Neural progenitor cell (in vitro differentiated cells): Measurements from ENCODE around the gene KLF16. TPM values are rescaled to one million over a fixed set of nuclear protein-coding genes. Genes with fewer than 3 reads are reported as not detected.

Experiments
- DNase-seq: peaks from one replicate; pipeline ENCODE4 v3.0.0-alpha.2; 2016; ENCODE audit warnings: low spot score
- H2AFZ ChIP-seq: fragments of 200-600 bp; sonication (generic); replicated peaks from 2 replicates; pipeline ENCODE4 v1.6.1; 2016; ENCODE audit warnings: antibody characterized with exemption
- H3F3A ChIP-seq: fragments of 200-600 bp; sonication (generic); 2 replicates; pipeline ENCODE4 v1.6.1; 2016; ENCODE audit warnings: antibody characterized with exemption, low read depth
- H3K27ac ChIP-seq: fragments of 200-600 bp; sonication (generic); 2 replicates; pipeline ENCODE4 v1.5.1; 2016; ENCODE audit warnings: mild to moderate bottlenecking
- H3K27me3 ChIP-seq: fragments of 200-600 bp; sonication (generic); 2 replicates; pipeline ENCODE4 v1.6.1; 2016; ENCODE audit warnings: mild to moderate bottlenecking, moderate library complexity
- H3K36me3 ChIP-seq: fragments of 200-600 bp; sonication (generic); 2 replicates; pipeline ENCODE4 v1.5.1; 2016
- H3K4me1 ChIP-seq: fragments of 200-600 bp; sonication (generic); 2 replicates; pipeline ENCODE4 v1.6.1; 2016; ENCODE audit warnings: mixed run types
- H3K4me2 ChIP-seq: fragments of 200-600 bp; sonication (generic); 2 replicates; pipeline ENCODE4 v1.6.1; 2016
- H3K4me3 ChIP-seq: fragments of 200-600 bp; sonication (generic); 2 replicates; pipeline ENCODE4 v1.5.1; 2016
- H3K79me2 ChIP-seq: fragments of 200-600 bp; sonication (generic); 2 replicates; pipeline ENCODE4 v1.6.1; 2016; ENCODE audit warnings: low read depth
- H3K9ac ChIP-seq: fragments of 200-600 bp; sonication (generic); 2 replicates; pipeline ENCODE4 v1.6.1; 2016
- H3K9me3 ChIP-seq: fragments of 200-600 bp; sonication (generic); 2 replicates; pipeline ENCODE4 v1.5.1; 2016; ENCODE audit warnings: low read depth
- H4K20me1 ChIP-seq: fragments of 200-600 bp; sonication (generic); 2 replicates; pipeline ENCODE4 v1.6.1; 2016; ENCODE audit warnings: low read depth
- H3K27ac Mint-ChIP-seq: 3 replicates; pipeline ENCODE4 v1.8.0; 2021; ENCODE audit warnings: mixed read lengths
- H3K27me3 Mint-ChIP-seq: 2 replicates; pipeline ENCODE4 v1.8.0; 2022; ENCODE audit warnings: low read depth, mild to moderate bottlenecking, inconsistent platforms, moderate library complexity, mixed read lengths; ENCODE audit not compliant: insufficient read depth
- H3K36me3 Mint-ChIP-seq: 3 replicates; pipeline ENCODE4 v1.8.0; 2021; ENCODE audit warnings: mixed read lengths
- H3K4me1 Mint-ChIP-seq: 3 replicates; pipeline ENCODE4 v1.8.0; 2021; ENCODE audit warnings: mixed read lengths
- H3K4me3 Mint-ChIP-seq: 3 replicates; pipeline ENCODE4 v1.8.0; 2021; ENCODE audit warnings: mild to moderate bottlenecking, moderate library complexity, mixed read lengths
- H3K9me3 Mint-ChIP-seq: 3 replicates; pipeline ENCODE4 v1.8.0; 2020; ENCODE audit warnings: mixed read lengths
- CTCF ChIP-seq: fragments of 200-600 bp; sonication (generic); IDR thresholded peaks from 2 replicates; pipeline ENCODE4 v1.5.1; 2017; ENCODE audit warnings: antibody characterized with exemption, mild to moderate bottlenecking
- EZH2 ChIP-seq: fragments of 200-600 bp; sonication (generic); IDR thresholded peaks from 2 replicates; pipeline ENCODE4 v1.6.1; 2017; ENCODE audit warnings: antibody characterized with exemption, mild to moderate bottlenecking, moderate library complexity
- EZH2phosphoT487 ChIP-seq: fragments of 200-600 bp; sonication (generic); IDR thresholded peaks from 2 replicates; pipeline ENCODE4 v1.6.1; 2017; ENCODE audit warnings: antibody characterized with exemption
- total RNA-seq: library from RNA; depleted of rRNA; stranded (reverse); fragments of >200 nt; gene quantifications from 2 replicates; pipeline ENCODE4 v1.2.3, GENCODE V29; 2015; ENCODE audit warnings: low replicate concordance

KLF16 gene
- total RNA-seq = 1.0 and 4.8 TPM in 2 replicates

GRCh38 chr19:1863328-1863637 lies at the start of gene KLF16:
Gene KLF16, minus strand, starts transcription at chr19:1863579. Its CDS starts 82 bp downstream, at chr19:1863497.
- Histone ChIP-seq H3K4me3 (peak within 1 kb of the TSS; percentile 69), H3K27ac (peak within 1 kb of the TSS; percentile 8), H3K36me3 (no peaks in the 10 kb centered on the region), H3K9me3 (no peaks in the 10 kb centered on the region), H4K20me1 (peaks cover 43% of the 10 kb centered on the region), H3K4me1 (peaks cover 35% of the 10 kb centered on the region), H3F3A (peaks cover 37% of the 10 kb centered on the region), H3K4me2 (peak within 1 kb of the TSS; percentile 83), H3K9ac (no peak within 1 kb of the TSS), H3K27me3 (peaks cover 37% of the 10 kb centered on the region), H3K79me2 (peaks cover 39% of the 10 kb centered on the region), H2AFZ (no peak within 1 kb of the TSS)
- no peak for TF ChIP-seq EZH2
- no peak for TF ChIP-seq CTCF
- no peak for TF ChIP-seq EZH2phosphoT487
- no peaks in the 10 kb centered on the region for H3K9me3 Mint-ChIP-seq
- H3K4me3 Mint-ChIP-seq = peak within 1 kb of the TSS; percentile 90
- H3K4me1 Mint-ChIP-seq = peaks cover 26% of the 10 kb centered on the region
- peaks cover 12% of the 10 kb centered on the region for H3K27me3 Mint-ChIP-seq
- no peak within 1 kb of the TSS for H3K27ac Mint-ChIP-seq
- DNase-seq = no peak
- no peaks in the 10 kb centered on the region for H3K36me3 Mint-ChIP-seq

GRCh38 chr19:1912760-1913505 lies 49.6 kb upstream of the KLF16 start:
- TF ChIP-seq EZH2phosphoT487 = no peak
- TF ChIP-seq EZH2 = no peak
- no peak for TF ChIP-seq CTCF
- Mint-ChIP-seq H3K4me1 (peaks cover 4% of the 10 kb centered on the region), H3K4me3 (no peak overlapping the region), H3K27me3 (peaks cover 4% of the 10 kb centered on the region), H3K27ac (no peak overlapping the region), H3K36me3 (peaks cover 10% of the 10 kb centered on the region), H3K9me3 (no peaks in the 10 kb centered on the region)
- no peaks in the 10 kb centered on the region for H3F3A ChIP-seq
- H3K9ac ChIP-seq = no peak overlapping the region
- H3K4me3 ChIP-seq = no peak overlapping the region
- H3K4me2 ChIP-seq = no peak overlapping the region
- H4K20me1 ChIP-seq = peaks cover 68% of the 10 kb centered on the region
- no peaks in the 10 kb centered on the region for H3K27me3 ChIP-seq
- no peaks in the 10 kb centered on the region for H3K9me3 ChIP-seq
- no peaks in the 10 kb centered on the region for H3K36me3 ChIP-seq
- DNase-seq = no peak
- H3K27ac ChIP-seq = no peak overlapping the region
- no peaks in the 10 kb centered on the region for H3K4me1 ChIP-seq
- peaks cover 72% of the 10 kb centered on the region for H3K79me2 ChIP-seq
- H2AFZ ChIP-seq = no peak overlapping the region

GRCh38 chr19:1911995-1912394 lies 48.6 kb upstream of the KLF16 start:
- Mint-ChIP-seq H3K27ac (no peak overlapping the region), H3K4me3 (no peak overlapping the region), H3K27me3 (peaks cover 4% of the 10 kb centered on the region), H3K9me3 (no peaks in the 10 kb centered on the region), H3K36me3 (peaks cover 6% of the 10 kb centered on the region), H3K4me1 (peaks cover 4% of the 10 kb centered on the region)
- no peak for DNase-seq
- H3K79me2 ChIP-seq = peaks cover 81% of the 10 kb centered on the region
- no peak for TF ChIP-seq EZH2
- no peak for TF ChIP-seq CTCF
- TF ChIP-seq EZH2phosphoT487 = no peak
- H3K36me3 ChIP-seq = no peaks in the 10 kb centered on the region
- no peak overlapping the region for H3K27ac ChIP-seq
- H3F3A ChIP-seq = no peaks in the 10 kb centered on the region
- no peaks in the 10 kb centered on the region for H3K4me1 ChIP-seq
- H3K27me3 ChIP-seq = no peaks in the 10 kb centered on the region
- no peaks in the 10 kb centered on the region for H3K9me3 ChIP-seq
- no peak overlapping the region for H3K4me2 ChIP-seq
- H3K9ac ChIP-seq = no peak overlapping the region
- no peak overlapping the region for H3K4me3 ChIP-seq
- H2AFZ ChIP-seq = no peak overlapping the region
- H4K20me1 ChIP-seq = peaks cover 77% of the 10 kb centered on the region
